COLO668 (cell line): ENCODE data around the gene RPGRIP1.
"Not testable (repeated sequence)": the region's sequence is repeated elsewhere in the genome, so short reads cannot be mapped to it uniquely, and the experiment has no call there.

Source experiments
- DNase-seq: peaks from one replicate; lab custom pipeline; 2025; ENCODE audit not compliant: unreplicated experiment; lab: John Stamatoyannopoulos, UW

Gene RPGRIP1

GRCh38 chr14:21258005-21258888 is 21.6 kb upstream of the RPGRIP1 start:
- DNase-seq = no peak

DNA sequence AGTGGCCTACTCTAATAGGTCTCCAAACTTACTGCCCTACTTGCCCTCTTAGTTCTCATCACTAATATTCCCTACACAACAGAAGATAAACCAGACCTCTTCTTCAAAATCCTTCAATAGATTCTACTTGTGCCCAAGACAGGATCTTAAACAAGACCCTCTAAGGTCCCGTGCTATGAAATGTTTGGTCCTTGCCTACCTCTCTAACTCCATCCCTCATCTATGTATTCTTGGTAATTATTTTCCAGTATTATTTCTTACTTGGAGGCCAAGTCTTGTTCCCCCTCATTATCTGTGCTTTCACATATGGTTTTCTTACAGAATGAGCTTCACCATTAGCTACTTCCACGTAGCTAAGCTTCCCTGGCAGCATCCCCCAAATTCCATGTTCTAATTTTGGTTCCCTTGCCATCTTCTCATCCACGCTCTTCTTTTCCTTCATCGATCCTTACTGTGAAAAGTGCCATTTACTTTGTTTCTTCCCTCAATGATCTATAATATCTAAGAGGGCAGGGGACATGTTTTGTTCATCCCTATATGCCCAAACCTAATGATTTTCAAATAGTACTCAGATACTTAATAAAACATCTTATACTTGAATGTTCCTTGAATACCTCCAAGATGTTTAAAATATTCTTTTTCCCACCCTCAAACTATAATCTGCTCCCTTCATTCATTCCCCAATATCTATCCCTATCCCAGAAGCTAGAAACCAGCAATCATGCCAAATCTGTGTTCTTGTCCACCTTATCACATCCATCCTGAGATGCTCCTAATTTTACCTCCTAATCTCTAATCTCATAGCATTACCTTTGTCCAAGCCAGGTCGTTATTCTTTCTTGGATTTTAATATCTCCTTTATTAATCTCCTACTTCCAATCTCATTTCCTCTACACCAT is 20.7 kb upstream of the RPGRIP1 start:
- no peak for DNase-seq

- DNase-seq = no peak
Observed at GRCh38 chr14:21261824-21262223, 18.1 kb upstream of the RPGRIP1 start.

DNA sequence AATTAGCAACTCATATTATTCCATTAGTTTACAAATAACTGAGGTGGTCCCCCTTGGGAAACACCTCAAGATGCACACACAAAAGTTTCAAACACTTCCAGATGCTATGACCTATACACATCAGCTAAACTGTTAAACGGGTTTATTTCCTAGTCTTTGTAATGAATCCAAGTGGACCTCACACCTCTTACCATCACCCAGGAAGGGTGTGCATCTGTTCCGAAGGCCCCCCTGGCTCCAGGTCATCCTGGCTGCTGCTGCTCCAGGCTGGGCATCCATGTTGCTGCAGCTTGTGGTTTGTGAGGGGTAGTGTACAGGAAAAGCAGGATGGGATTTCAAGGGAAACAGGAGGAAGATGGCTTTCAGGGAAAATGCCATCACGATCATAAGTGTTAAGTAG is 17.5 kb upstream of the RPGRIP1 start:
- no peak for DNase-seq

DNA sequence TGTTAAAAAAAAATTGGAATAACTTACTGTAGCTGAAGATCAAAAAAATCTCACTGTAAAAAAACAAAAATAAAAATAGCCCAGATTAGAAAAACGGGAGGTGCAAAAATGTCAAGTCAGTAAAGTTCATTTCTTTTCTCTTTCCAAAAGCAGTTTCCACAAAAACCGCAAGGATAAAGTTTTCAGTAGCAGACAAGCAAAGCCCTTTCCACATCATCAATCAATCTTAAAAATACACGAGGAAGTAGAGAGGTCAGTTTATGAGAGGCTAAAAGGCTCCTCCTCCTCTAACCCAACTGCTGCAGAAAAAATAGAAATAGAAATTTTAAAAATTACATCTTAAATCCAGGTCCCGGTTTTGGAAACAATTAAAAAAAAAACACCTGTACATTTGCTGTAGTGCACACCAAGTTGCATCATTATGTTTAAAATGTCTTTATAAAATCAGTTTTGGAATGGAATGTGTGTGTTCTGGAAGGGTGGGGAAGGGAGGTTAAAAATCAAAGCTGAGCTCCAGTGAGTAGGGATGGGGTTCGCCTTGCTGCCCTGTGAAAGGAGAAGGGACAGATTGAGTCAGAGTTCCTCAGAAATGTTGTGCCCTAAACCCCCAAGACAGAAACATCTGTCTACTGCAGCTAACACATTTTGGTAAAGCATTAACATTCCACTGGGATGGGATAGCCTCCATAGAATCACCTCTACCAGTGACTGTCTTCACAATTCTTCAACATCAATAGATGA is 16.4 kb upstream of the RPGRIP1 start:
- no peak for DNase-seq

- no peak for DNase-seq
Observed at GRCh38 chr14:21264025-21264801, 15.7 kb upstream of the RPGRIP1 start.

DNA sequence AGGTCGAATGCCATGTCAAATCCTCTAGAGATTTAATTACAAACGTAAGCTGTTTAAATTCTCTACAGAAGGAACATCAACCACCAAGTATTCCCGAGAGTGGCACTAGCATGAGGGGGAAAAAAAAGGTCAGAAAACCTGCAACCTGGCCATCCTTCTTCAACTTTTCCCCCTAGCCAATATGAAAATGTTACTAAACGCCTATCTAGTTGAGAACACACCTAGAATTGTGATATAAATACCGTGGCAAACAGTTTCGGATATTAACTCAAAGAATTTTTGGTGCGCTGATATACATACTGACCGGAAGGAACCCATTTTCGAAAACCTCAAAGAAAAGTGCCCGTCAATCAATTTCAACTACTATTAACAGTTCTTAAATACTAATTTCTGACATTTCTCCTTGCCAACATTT is 12.4 kb upstream of the RPGRIP1 start:
- DNase-seq = no peak

GRCh38 chr14:21267886-21268616 is 11.8 kb upstream of the RPGRIP1 start:
- DNase-seq = no peak

DNA sequence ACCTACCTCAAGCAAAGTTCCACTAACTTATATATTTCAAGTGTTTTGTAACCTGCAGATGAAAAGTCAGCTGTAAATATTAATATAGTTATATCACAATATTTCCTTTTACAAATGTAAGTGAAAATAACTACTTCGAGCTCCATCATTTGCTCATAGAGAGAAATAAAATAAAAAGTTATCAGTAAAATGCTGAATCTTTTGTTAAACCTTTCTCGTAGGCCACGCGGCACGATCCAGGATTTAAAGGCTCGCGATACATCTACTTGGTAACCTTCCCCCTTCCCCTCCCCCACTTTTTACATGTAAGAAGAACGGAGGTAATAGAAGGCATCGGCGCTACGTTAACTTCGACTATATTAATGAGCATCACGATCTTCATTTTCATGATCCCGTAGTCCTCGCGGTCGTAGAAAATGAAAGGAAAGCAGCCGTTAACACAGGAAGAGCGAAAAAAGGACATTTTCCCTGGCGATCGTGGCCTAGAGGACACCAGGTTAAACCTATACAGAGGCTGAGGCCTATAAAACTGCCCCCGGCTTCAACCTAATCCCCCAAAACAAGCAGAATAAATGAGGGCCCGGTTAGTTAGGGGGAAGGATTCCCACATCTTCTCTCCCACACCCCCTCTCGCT is 11.1 kb upstream of the RPGRIP1 start:
- DNase-seq = peak; percentile 59

DNA sequence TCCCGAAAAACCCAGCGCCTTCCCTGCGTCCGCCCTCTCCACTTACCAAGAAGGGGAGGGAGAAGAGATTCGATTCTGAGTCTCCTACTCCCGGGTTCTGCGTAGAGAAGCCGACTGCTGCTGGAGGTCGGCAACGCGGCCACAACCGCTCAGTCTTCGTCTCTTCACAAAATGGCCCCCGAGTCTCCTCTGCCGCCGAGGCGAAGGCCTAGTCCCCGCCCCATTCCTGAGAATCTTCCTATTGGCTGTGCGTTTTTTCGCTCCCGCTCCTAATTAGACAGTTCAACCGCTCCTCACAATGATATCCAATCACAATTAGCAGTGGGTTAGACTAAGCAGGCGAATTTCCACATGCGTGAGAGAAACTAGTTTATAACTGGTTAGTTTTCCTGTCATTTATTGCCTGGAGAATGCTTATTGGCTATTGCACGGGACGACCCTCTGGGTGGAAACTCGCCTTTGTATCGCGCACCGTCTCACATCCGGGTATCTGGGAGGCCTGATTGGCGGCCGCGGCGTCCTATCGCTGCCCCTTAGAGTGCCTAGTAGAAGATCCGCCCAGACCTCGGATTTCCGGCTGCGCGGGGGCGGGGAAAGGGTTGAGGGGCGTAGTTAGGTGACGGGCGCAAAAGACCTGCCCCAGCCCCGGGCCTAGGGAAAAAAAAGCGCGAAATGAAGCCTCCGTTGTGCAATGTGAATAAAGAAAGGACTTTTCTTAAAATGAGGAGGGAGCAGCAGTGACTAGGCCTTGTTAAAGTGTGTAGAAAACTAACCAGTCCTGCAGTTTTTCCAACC is 10.4 kb upstream of the RPGRIP1 start, which contains the start of gene HNRNPC:
HNRNPC (minus strand) TSS at position 191 of the 795 bp plus-strand sequence. CDS start 35,249 bp downstream, outside the sequence.
- peak; percentile 99 for DNase-seq

DNA sequence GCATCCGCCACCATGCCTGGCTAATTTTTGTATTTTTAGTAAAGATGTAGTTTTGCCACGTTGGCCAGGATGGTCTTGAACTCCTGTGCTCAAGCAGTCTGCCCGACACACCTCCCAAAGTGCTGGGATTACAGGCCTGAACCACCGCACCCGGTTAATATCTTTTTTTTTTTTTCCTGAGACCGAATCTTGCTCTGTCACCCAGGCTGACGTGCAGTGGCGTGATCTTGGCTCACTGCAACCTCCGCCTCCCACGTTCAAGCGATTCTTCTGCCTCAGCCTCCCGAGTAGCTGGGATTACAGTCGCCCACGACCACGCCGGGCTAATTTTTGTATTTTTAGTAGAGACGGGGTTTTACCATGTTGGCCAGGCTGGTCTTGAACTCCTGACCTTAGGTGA is 7.2 kb upstream of the RPGRIP1 start:
- not testable (repeated sequence) for DNase-seq

- no peak for DNase-seq
Observed at GRCh38 chr14:21275261-21275858, 4.5 kb upstream of the RPGRIP1 start.

- no peak for DNase-seq
Observed at GRCh38 chr14:21278632-21279031, 1.3 kb upstream of the RPGRIP1 start.

DNA sequence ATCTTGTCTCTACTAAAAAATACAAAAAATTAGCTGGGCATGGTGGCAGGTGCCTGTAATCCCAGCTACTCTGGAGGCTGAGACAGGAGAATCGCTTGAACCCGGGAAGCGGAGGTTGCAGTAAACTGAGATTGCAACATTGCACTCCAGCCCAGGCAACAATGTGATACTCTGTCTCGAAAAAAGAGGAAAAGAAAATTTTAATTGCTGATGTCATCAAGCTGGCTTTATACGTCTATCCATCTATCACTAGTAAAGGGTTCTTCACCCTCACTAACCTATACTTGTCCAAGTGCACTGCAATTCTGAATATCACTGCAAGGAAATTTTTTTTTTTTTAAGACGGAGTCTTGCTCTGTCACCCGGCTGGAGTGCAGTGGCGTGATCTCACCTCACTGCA is 2.0 kb downstream of the RPGRIP1 start:
- not testable (repeated sequence) for DNase-seq

DNA sequence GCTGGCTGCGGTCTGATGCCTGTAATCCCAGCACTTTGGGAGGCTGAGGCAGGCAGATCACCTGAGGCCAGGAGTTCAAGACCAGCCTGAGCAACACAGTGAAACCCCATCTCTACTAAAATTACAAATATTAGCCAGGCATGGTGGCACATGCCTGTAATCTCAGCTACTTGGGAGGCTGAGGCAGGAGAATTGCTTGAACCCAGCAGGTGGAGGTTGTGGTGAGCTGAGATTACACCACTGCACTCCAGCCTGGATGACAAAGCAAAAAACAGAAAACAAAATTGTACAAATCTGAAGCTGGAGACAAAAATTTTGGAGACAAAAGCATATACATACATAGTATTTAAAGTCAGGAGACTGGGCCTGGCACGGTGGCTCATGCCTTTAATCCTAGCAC is 6.6 kb downstream of the RPGRIP1 start:
- not testable (repeated sequence) for DNase-seq

DNA sequence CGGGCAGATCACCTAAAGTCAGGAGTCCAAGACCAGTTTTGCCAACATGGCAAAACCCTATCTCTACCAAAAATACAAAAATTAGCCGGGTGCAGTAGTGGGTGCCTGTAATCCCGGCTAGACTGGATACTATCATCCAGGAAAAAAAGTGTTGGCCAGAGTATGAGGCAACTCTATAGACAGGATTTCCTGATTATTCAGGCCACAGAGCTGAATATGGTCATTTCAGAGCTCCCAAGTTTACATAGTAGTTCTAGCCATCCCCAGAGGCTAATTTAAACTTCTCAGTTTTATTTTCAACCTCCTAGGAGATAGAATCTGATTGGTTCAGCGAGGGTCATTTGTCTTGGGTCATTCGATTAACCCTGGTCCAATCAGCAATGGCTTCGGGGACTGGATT is 7.3 kb downstream of the RPGRIP1 start:
- no peak for DNase-seq

GRCh38 chr14:21294026-21294425 is 14.1 kb downstream of the RPGRIP1 start:
- DNase-seq = not testable (repeated sequence)

GRCh38 chr14:21298358-21298757 is 18.5 kb downstream of the RPGRIP1 start:
- DNase-seq = no peak
